NCI-H526 treated with DMSO at 0.1 percent for 48 hours (cell line): ENCODE data around the gene PFDN1.

Source experiments
- DNase-seq: peaks from one replicate; lab custom pipeline; 2025; lab: John Stamatoyannopoulos, UW

PFDN1 gene

GRCh38 chr5:140239461-140239860 lies 63.4 kb downstream of the PFDN1 start:
- no peak for DNase-seq

GRCh38 chr5:140238756-140239155 lies 64.1 kb downstream of the PFDN1 start:
- no peak for DNase-seq

DNA sequence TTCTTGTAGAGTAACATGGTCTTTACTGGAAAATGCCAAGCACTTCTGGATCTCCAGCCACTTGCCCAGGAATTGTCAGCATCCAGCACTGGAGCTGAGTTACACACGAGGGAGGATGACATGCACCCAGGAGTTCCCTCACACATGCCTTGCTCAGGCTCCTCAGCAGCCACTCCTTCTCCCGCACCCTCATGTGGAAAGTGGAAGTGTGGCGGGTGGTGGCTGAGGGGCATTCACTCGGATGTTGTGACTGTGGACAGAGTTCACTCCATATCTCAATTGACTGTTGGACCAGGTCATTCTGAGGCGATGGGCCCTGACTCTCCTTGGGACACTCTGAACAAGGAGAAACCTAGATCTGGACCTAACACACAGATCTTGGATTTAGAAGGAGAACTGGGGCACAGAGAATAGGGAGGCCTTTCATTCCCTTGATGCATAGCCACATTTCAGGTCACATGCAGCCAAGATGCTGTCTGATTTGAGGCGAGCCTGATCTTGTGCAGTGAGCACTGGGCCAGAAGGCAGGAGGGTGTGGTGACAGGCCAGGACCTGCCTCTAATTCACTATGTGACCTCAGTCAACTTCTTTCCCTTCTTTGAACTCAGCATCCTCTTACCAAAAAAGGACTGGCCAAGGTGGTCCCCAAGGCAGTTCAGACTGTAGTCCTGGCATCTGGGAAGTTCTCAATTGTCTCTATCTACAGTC lies 65.9 kb downstream of the PFDN1 start:
- no peak for DNase-seq

GRCh38 chr5:140235791-140236551 lies 66.9 kb downstream of the PFDN1 start:
- no peak for DNase-seq

DNA sequence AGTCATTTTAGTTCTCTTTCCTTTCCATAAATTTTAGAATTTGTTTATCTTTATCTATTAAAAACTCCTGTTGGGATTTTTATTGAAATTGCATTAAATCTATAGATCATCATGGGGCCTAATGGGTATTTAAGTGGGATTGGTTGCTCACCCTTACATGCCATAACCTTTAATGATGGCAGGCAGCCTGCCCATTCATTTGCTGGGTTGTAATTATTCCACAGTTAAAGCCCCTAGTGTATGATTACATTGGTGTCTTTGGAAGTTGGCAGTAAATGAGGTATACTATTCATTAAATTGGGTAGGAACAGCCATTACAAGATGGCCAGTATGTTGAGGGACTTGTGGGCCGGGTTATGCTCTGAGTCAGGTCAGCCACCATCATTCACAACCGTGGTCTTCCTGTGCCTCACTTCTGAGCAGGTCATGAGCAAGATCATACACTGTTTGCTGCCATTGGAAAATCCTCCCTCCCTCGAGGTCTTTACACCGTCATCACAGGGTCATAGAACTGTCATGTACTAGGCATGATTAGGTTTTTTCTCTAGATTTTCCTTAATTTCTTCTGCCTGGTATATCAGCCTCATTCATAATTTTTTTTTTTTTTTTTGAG lies 68.4 kb downstream of the PFDN1 start:
- no peak for DNase-seq

GRCh38 chr5:140232731-140233130 lies 70.2 kb downstream of the PFDN1 start:
- DNase-seq: no peak

- DNase-seq: no peak
These were observed 72.5 kb downstream of the PFDN1 start for GRCh38 chr5:140230373-140230772.

DNA sequence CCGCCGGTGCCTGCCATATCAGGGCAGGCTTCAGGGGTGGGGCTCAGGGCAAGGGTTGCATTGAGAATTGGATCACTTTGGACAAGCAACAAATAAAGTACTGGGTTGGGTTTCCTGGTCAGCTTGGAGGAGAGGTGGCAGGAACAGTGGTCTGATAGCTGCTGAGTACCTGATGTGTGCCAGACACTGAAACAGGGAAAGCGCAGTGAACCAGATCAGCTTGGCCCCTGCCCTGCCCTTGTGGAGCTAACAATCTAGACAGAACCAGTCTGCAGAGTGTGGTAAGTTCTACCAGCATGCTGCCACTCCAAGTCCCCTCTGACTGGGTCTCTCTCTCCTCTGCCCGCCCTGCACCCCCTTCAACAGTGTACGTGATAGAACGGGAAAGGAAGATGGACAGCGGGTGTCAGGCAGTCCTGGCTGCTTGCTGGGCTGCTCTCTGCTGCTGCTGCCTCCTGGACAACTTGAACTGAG lies 74.5 kb downstream of the PFDN1 start:
- DNase-seq: no peak

DNA sequence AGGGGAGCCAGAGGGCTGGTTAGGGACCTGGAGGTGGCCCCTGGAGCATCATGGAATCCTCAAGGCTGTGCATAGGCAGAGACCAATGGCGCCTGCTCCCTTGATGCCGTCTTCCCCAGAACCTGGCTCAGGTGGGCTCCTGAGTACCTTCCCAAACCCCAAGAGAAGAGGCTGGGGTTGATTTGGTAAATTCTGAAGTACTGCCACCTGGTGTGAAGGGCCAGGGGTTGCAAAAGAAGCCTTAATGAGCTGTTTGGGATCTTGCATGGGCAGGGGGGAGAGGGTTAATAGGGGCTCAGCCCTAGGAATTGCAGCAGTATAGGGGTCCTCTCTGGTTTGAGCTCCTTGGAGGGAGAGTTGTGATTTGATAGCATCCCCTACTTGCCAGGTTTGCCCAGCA lies 75.9 kb downstream of the PFDN1 start:
- DNase-seq: no peak

DNA sequence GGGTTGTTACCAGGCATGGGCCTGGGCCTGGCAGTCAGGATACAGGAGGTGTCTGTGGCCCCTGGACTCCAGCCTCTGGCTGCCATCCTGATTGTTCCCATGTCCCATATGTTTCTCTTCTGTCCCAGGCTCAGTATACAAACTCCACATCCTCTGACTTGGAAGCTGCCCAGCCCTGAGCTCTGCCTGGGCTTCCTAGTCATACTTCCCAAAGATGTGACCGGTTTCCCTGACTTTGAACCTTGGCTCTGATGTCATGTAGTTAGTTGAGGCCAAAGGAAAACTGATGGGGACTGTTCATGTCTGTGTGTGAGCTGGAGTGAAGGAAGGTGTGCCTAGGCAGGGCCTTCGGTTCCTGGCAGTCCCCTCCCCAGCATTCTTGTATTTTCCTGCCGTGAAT lies 77.5 kb downstream of the PFDN1 start:
- DNase-seq: no peak

DNA sequence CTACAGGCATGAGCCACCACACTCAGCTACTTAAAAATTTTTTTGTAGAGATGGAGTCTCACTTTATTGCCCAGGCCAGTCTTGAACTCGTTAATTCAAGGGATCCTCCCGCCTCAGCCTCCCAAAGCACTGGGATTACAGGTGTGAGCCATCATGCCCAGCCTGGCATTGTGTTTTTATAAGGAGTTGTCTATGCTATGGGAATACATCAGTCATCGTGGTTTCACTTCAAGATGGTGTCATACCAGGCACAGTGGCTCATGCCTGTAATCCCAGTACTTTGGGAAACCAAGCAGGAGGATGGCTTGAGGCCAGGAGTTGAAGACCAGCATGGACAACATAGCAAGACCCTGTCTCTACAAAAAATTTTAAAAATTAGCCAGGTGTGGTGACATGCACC lies 78.2 kb downstream of the PFDN1 start:
- DNase-seq: no peak

- DNase-seq: no peak
These were observed 79.3 kb downstream of the PFDN1 start for GRCh38 chr5:140223567-140223966.

DNA sequence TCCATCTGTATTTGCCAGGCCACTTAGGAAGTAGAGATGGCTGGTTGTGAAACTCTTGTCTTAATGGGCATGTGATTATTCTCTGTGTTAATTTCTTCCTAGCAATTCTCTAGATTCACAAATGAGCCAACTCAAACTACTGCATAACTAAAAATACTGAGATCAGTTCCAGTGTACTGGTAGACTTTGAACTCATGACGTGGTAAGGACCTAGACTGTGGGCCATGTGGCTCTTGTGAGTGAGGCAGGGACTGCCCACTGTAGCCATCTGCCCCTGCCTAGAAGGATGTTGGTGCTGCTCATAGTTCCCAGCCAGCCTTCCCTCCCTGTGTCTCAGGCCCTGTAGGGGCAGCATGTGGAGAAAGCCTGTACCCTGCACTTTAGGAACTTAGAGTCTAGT lies 80.5 kb downstream of the PFDN1 start:
- DNase-seq: no peak

DNA sequence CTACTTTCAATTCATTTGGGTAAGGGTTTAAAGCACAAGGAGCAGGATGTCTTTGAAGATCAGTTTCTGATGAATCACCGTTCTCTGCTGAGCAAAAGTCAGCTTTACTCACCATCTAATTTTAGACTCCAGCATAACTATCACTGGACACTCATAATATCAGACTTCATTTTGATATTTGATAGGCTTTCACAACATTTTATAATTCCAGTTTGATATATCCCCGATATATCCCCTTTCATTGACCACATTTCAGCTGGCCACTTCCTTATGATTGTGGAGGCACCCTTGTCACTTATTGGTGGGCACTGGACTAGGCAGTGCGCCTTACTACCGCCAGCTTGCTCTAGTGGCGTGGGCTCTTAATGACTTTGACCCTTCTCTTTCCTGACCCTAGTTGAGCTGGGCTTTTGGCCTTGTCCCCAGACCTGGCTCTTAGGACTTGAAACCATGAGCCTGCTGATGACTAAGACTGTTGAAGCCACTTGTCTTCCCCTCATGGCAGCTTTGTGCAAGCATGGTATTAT lies 81.1 kb downstream of the PFDN1 start:
- no peak for DNase-seq

GRCh38 chr5:140220698-140221064 lies 82.2 kb downstream of the PFDN1 start:
- no peak for DNase-seq

DNA sequence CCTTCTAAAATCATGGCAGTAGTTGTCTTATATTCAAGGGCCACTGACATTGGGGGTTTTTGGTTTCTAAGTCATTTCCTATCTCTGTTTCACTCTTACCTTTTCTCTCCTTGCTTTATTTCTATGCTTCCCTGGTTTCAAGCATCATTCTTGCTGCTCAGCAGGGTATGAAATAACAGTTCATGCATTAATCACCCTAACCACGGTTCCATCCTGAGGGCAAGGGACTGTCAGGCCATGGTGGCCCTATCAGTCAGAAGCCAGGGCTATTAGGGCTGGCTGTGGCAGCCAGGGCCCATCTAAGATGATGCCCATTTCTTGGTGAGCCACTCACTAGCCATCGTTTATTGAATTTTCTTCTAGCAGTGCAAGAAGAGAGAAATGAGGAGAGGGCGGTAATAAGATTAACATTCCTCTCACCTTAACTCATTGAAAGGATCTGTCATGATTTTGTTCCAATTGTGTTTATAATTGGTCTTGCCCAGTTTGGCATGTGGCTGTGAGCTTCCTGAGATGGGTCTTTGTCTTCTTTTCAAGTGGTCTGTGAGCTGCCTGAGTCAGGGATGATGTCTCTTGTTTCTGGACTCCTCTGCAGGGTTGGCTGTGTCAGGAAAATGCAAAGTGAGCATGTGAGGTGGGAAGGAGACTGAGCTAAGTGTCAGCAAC lies 82.7 kb downstream of the PFDN1 start:
- DNase-seq: no peak

DNA sequence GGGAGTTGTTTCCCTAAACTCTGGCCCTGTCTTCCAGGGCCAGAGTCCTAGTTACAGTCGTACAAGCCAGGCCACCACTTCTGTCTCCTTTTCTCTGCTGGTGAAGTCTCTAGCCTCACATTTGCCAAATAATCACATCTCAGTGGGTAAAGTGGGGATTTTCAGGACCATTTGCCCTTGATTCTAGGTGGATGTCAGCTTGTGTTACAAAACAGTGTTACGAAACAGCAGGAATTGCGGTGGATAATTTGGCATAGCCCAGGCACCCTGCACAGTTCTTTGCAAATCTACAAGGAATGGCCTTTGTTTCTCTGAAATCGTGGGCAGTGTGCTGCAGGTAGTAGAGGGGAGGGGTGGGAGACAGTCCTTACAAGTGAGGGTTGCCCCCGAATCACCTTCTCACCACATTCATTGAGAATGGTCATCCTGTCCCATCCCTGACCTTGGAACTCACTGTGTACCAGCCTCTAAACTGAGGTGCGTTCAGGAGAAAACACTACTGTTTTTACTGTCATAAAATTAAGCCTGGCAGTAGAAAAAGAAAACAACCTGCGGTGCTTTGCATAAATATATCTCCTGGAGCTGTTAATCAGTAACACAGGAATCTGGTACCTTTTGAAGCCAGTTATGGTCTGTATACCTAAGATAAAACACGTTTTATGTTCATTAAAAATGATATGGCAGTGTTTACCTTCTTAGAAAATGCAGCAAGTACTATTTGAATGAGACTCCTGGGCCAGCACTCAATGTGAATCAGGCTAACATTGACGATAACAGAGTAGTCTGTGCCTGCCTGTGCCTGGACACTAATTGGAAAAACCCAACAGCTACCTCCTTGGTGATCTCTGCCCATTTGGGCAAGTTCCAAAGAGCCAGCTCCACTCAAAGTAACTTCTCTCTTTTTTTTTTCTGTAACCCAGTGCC lies 83.6 kb downstream of the PFDN1 start:
- DNase-seq: peak; percentile 91

DNA sequence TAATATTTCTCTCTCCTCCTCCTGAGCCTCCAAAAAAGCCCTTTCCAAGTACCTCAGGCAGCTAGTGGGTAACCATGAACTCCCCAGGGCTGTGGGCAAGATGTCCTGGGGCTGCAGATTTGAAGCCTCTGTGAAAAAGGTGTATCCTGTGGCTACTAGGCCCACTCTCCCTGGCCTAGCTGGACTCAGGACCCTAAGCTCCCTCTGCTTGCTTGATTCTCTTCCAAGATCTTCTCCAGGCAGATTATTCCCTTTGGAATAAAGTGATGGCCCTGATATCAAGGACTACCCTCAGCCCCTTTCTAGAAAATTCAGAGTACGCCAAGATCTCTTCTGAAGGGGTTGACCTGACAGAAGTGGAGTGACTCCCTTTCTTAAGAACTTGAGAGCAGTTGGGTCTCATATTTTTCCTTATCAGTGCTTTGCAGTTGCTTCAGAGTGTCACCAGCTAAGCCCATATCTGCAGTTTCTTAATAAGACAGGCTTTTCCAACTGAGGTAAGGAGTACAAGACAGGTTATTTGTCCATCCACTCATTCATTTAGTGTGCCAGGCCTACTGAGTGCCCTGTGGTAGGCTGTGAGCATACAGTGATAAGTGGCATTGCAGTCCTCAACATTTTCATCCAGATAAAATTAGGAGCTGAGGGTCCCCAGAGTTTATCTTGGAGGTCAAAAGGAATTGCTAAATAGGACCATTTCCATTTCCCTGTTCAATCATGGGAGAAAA lies 85.4 kb downstream of the PFDN1 start:
- DNase-seq: no peak

DNA sequence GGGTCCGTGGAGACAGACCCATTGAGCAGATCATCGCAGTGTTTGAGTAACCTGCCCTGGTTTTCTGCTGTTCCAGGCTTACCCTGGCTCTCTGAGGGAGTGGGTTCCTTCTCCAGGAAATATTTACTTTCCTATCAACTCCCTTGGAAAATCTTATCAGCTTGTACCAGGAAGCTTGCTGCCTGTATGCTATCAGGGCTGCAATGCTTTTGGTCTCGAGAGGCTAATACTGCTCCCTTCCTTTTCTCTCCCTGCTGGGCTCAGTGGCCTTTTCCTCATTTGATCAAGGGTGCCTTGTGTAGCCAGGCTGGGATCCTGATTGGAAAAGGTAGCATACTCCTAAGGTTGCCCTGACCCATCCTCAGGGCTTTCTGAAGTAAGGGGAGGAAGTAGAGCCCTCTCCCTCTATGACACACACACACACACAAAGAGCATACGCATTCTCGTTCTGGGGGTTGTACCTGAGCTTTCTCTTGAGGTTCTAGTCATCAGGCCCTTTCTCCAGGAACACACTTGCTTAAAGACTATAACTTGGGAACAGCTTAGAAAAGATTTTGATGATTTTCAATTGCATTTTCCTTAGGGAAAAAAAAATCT lies 86.3 kb downstream of the PFDN1 start:
- no peak for DNase-seq

DNA sequence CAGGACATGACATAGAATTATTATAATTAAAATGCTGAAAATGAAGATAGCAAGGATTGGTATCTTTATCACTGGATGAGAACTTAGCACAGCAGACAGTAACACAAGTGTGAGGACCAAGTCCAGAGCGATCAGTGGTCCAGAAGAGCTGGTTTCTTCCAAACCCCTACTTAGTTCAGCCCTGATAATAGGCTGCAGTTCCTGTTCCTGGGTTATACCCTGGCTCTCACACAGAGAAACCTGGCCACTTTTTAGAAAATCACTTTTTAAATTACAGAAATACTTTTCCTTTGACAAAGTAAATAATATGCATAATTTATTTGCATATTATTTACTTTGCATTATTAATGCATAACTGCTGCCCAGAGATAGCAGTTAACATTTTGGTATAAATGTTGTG lies 87.6 kb downstream of the PFDN1 start:
- no peak for DNase-seq
